Measurements from ENCODE around the gene LRRC56.

DNA sequence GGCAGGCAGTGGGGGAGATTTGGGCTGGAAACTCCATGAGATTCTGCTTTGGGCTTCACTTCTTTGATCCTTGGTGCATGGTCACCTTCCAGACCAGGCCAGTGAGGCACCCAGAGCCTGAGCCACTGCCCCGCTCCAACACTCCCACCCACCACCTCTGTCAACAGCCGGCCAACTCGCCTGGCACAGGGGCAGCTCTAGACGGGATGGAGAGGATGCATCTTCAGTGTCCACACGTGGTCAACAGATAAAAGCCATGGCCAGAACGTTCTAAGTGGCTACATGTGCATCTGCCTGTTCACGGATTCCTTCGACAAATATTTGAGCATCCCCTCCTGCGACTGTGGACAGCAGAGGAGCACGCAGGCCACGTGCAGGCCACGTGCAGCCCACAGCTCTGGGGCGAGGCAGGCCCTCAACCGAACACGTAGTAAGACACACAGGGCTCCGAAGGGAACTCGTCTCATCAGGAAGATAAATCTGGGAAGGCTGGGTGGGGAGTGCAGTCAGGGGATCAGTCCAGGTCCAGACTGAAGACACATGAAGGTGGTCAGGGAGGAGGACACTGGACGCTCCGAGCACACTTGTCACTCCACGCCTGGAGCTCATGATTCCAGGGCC, 1.2 kb downstream of the LRRC56 start:
- no peak for TF ChIP-seq POLR2AphosphoS5 (IDR thresholded peaks at IDR 0.05; ENCODE audit: low read depth)
- TF ChIP-seq, protein P1, sequence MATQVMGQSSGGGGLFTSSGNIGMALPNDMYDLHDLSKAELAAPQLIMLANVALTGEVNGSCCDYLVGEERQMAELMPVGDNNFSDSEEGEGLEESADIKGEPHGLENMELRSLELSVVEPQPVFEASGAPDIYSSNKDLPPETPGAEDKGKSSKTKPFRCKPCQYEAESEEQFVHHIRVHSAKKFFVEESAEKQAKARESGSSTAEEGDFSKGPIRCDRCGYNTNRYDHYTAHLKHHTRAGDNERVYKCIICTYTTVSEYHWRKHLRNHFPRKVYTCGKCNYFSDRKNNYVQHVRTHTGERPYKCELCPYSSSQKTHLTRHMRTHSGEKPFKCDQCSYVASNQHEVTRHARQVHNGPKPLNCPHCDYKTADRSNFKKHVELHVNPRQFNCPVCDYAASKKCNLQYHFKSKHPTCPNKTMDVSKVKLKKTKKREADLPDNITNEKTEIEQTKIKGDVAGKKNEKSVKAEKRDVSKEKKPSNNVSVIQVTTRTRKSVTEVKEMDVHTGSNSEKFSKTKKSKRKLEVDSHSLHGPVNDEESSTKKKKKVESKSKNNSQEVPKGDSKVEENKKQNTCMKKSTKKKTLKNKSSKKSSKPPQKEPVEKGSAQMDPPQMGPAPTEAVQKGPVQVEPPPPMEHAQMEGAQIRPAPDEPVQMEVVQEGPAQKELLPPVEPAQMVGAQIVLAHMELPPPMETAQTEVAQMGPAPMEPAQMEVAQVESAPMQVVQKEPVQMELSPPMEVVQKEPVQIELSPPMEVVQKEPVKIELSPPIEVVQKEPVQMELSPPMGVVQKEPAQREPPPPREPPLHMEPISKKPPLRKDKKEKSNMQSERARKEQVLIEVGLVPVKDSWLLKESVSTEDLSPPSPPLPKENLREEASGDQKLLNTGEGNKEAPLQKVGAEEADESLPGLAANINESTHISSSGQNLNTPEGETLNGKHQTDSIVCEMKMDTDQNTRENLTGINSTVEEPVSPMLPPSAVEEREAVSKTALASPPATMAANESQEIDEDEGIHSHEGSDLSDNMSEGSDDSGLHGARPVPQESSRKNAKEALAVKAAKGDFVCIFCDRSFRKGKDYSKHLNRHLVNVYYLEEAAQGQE (IDR thresholded peaks at IDR 0.05; ENCODE audit: insufficient replicate concordance, low read depth), result no peak
- TF ChIP-seq CTCF (IDR thresholded peaks at IDR 0.05; ENCODE audit: insufficient read depth, low read length), result no peak
- TF ChIP-seq SPI1 (IDR thresholded peaks at IDR 0.05; ENCODE audit: borderline replicate concordance, low read depth), result no peak

Measured in HL-60 (cell line).